GM19452 (cell line): Measurements from ENCODE around the gene CACNA1F.
"Not testable (repeated sequence)": the region's sequence is repeated elsewhere in the genome, so short reads cannot be mapped to it uniquely, and the experiment has no call there.

Source experiments
- ATAC-seq: cut with Tn5 transposase; IDR thresholded peaks from one replicate; pipeline ENCODE4 v1.9.1; 2021; ENCODE audit not compliant: unreplicated experiment

The CACNA1F gene

GRCh38 chrX:49177873-49178480 is 55.2 kb downstream of the CACNA1F start:
- ATAC-seq = no peak

GRCh38 chrX:49177338-49177833 is 55.8 kb downstream of the CACNA1F start:
- no peak for ATAC-seq

- ATAC-seq = no peak
Measured at GRCh38 chrX:49176421-49177326, 56.5 kb downstream of the CACNA1F start.

- no peak for ATAC-seq
Measured at GRCh38 chrX:49175435-49176274, 57.5 kb downstream of the CACNA1F start.

GRCh38 chrX:49174723-49175122 is 58.4 kb downstream of the CACNA1F start:
- no peak for ATAC-seq

GRCh38 chrX:49173544-49173943 is 59.6 kb downstream of the CACNA1F start:
- not testable (repeated sequence) for ATAC-seq

GRCh38 chrX:49172280-49172780 is 60.8 kb downstream of the CACNA1F start:
- peak; percentile 70 for ATAC-seq

- no peak for ATAC-seq
Measured at GRCh38 chrX:49171752-49172279, 61.3 kb downstream of the CACNA1F start, which contains the start of gene PLP2. TSS of gene PLP2 (plus strand) at chrX:49171898. CDS start at chrX:49172001, 103 bp downstream.

- ATAC-seq = no peak
Measured at GRCh38 chrX:49167740-49168108, 65.4 kb downstream of the CACNA1F start.

- ATAC-seq = no peak
Measured at GRCh38 chrX:49166914-49167739, 66.0 kb downstream of the CACNA1F start.

- ATAC-seq = no peak
Measured at GRCh38 chrX:49165901-49166881, 66.9 kb downstream of the CACNA1F start.

- no peak for ATAC-seq
Measured at GRCh38 chrX:49164589-49165360, 68.4 kb downstream of the CACNA1F start.

- ATAC-seq = peak; percentile 46
Measured at GRCh38 chrX:49163555-49164419, 69.4 kb downstream of the CACNA1F start.

GRCh38 chrX:49162620-49163019 is 70.5 kb downstream of the CACNA1F start, which contains the start of gene MAGIX:
TSS of gene MAGIX (plus strand) at chrX:49162758. CDS start at chrX:49162890, 132 bp downstream.
- ATAC-seq = no peak

- ATAC-seq = no peak
Measured at GRCh38 chrX:49161632-49162031, 71.5 kb downstream of the CACNA1F start.

GRCh38 chrX:49160908-49161307 is 72.2 kb downstream of the CACNA1F start:
- no peak for ATAC-seq

- no peak for ATAC-seq
Measured at GRCh38 chrX:49157194-49157593, 75.9 kb downstream of the CACNA1F start.
